H1 (cell line): ENCODE measurements around the gene CNST. TPM values are rescaled to one million over a fixed set of nuclear protein-coding genes. Genes with fewer than 3 reads are reported as not detected.

ENCODE experiments used
- CTCF ChIA-PET: fragments of 300-600 bp; sonication (Branson Sonifier 250); formaldehyde crosslinking; loops from one replicate; lab custom pipeline; 2021; ENCODE audit not compliant: partially characterized antibody; lab: Charles Lee
- POLR2A ChIA-PET: fragments of 300-600 bp; sonication (Branson Sonifier 250); formaldehyde crosslinking; loops from one replicate; lab custom pipeline; 2021; ENCODE audit warnings: inconsistent platforms; ENCODE audit not compliant: partially characterized antibody; lab: Charles Lee
- DNase-seq, 2 experiments: peaks; one replicate each; pipeline versions ENCODE4 v3.0.0 to v3.0.0-alpha.2; 2010 to 2022; ENCODE audit warnings: low spot score in 2 of 2, low read depth in 1 of 2, mixed read lengths in 1 of 2
- FAIRE-seq: peaks from 2 replicates; lab custom pipeline; 2011; peaks lifted over from hg19 to GRCh38; lab: Jason Lieb, UNC
- H2AFZ ChIP-seq: 2 replicates; pipeline ENCODE4 v1.8.1; 2012; ENCODE audit warnings: low read length, inconsistent platforms
- H2AK5ac ChIP-seq: 2 replicates; pipeline ENCODE4 v1.6.1; 2013; ENCODE audit warnings: low read depth, low read length
- H2BK120ac ChIP-seq: replicated peaks from 2 replicates; pipeline ENCODE3; 2013; ENCODE audit warnings: low read depth, low read length, inconsistent platforms
- H2BK12ac ChIP-seq: 2 replicates; pipeline ENCODE4 v1.6.1; 2013; ENCODE audit warnings: low read depth, low read length
- H2BK15ac ChIP-seq: 2 replicates; pipeline ENCODE4 v1.6.1; 2013; ENCODE audit warnings: low read length
- H2BK20ac ChIP-seq: 2 replicates; pipeline ENCODE4 v1.6.1; 2013; ENCODE audit warnings: low read length
- H2BK5ac ChIP-seq: 2 replicates; pipeline ENCODE4 v1.6.1; 2013; ENCODE audit warnings: low read depth, low read length
- H3K14ac ChIP-seq: 2 replicates; pipeline ENCODE4 v1.6.1; 2013; ENCODE audit warnings: inconsistent platforms; ENCODE audit not compliant: insufficient read length
- H3K18ac ChIP-seq: 2 replicates; pipeline ENCODE4 v1.6.1; 2013; ENCODE audit warnings: low read length; ENCODE audit errors: extremely low read depth
- H3K23ac ChIP-seq: 2 replicates; pipeline ENCODE4 v1.6.1; 2013; ENCODE audit warnings: inconsistent platforms; ENCODE audit not compliant: insufficient read length
- H3K23me2 ChIP-seq: 2 replicates; pipeline ENCODE4 v1.6.1; 2013; ENCODE audit warnings: low read depth, low read length
- H3K27ac ChIP-seq: 2 replicates; pipeline ENCODE4 v1.6.1; 2011; ENCODE audit warnings: low read depth, low read length, inconsistent platforms
- H3K27me3 ChIP-seq, 4 experiments: replicated peaks in 1 of 4; 1 replicate in 1 of 4; 2 replicates in 3 of 4; pipeline versions ENCODE4 v1.6.1 to v1.8.1; 2011 to 2013; ENCODE audit warnings: low read length in 3 of 4, mild to moderate bottlenecking in 3 of 4, inconsistent platforms in 2 of 4, mixed read lengths in 2 of 4, moderate library complexity in 1 of 4; ENCODE audit not compliant: control insufficient read depth in 3 of 4, insufficient read depth in 3 of 4; ENCODE audit errors: extremely low read depth in 1 of 4
- H3K36me3 ChIP-seq, 4 experiments: 2 replicates each; pipeline versions ENCODE4 v1.6.1 to v1.8.1; 2011 to 2013; ENCODE audit warnings: mild to moderate bottlenecking in 4 of 4, low read length in 3 of 4, moderate library complexity in 2 of 4, control low read depth in 1 of 4, inconsistent platforms in 1 of 4; ENCODE audit not compliant: insufficient read depth in 4 of 4, control insufficient read depth in 2 of 4
- H3K4ac ChIP-seq: replicated peaks from 2 replicates; pipeline ENCODE3; 2013; ENCODE audit warnings: low read length, low read depth, mixed read lengths, inconsistent platforms; ENCODE audit not compliant: insufficient read length
- H3K4me1 ChIP-seq, 4 experiments: replicated peaks in 1 of 4; 1 replicate in 1 of 4; 2 replicates in 3 of 4; pipeline versions ENCODE4 v1.6.1 to v1.8.1; 2011 to 2013; ENCODE audit warnings: low read length in 3 of 4, inconsistent platforms in 2 of 4, mixed read lengths in 1 of 4; ENCODE audit not compliant: insufficient read depth in 4 of 4, control insufficient read depth in 3 of 4
- H3K4me2 ChIP-seq, 2 experiments: 2 replicates each; pipeline versions ENCODE4 v1.6.1 to v1.8.1; 2011 to 2013; ENCODE audit warnings: low read depth in 2 of 2, low read length in 2 of 2, control low read depth in 1 of 2, inconsistent platforms in 1 of 2, mild to moderate bottlenecking in 1 of 2; ENCODE audit not compliant: insufficient read depth in 1 of 2
- H3K4me3 ChIP-seq, 4 experiments: fragments of 200-600, 300-600 bp in 1 of 4; sonication (generic), shearing (Covaris generic), sonication (Bioruptor Twin) in 1 of 4; 2 replicates each; pipeline versions ENCODE4 v1.5.1 to v1.8.1; 2011 to 2016; ENCODE audit warnings: low read length in 4 of 4, low read depth in 3 of 4, control low read depth in 2 of 4, inconsistent platforms in 2 of 4, mild to moderate bottlenecking in 2 of 4, mixed read lengths in 1 of 4, moderate library complexity in 1 of 4; ENCODE audit not compliant: insufficient read depth in 2 of 4; ENCODE audit errors: extremely low read depth in 1 of 4
- H3K56ac ChIP-seq: replicated peaks from 2 replicates; pipeline ENCODE3; 2013; ENCODE audit warnings: low read depth, mild to moderate bottlenecking, mixed read lengths, low read length, inconsistent platforms; ENCODE audit not compliant: insufficient read length
- H3K79me1 ChIP-seq: 2 replicates; pipeline ENCODE4 v1.6.1; 2013; ENCODE audit warnings: low read depth, low read length, control low read depth
- H3K79me2 ChIP-seq, 2 experiments: 2 replicates each; pipeline versions ENCODE4 v1.6.1 to v1.8.1; 2012 to 2013; ENCODE audit warnings: low read length in 2 of 2, mild to moderate bottlenecking in 2 of 2, inconsistent platforms in 1 of 2; ENCODE audit not compliant: insufficient read depth in 2 of 2, control insufficient read depth in 1 of 2
- H3K9ac ChIP-seq, 4 experiments: replicated peaks in 1 of 4; 1 replicate in 1 of 4; 2 replicates in 3 of 4; pipeline versions ENCODE4 v1.6.1 to v1.8.1; 2011 to 2013; ENCODE audit warnings: low read depth in 3 of 4, low read length in 3 of 4, control low read depth in 2 of 4, mild to moderate bottlenecking in 2 of 4, moderate library complexity in 2 of 4, inconsistent platforms in 1 of 4; ENCODE audit errors: extremely low read depth in 1 of 4
- H3K9me3 ChIP-seq, 2 experiments: 2 replicates each; pipeline versions ENCODE4 v1.6.1 to v1.8.1; 2012 to 2013; ENCODE audit warnings: mild to moderate bottlenecking in 2 of 2, moderate library complexity in 2 of 2, control low read depth in 1 of 2, inconsistent platforms in 1 of 2, low read depth in 1 of 2, low read length in 1 of 2, mixed read lengths in 1 of 2; ENCODE audit not compliant: insufficient read depth in 2 of 2
- H4K20me1 ChIP-seq, 2 experiments: replicated peaks in 1 of 2; 2 replicates each; pipeline versions ENCODE3 to v1.8.1; 2011 to 2013; ENCODE audit warnings: inconsistent platforms in 2 of 2, low read length in 2 of 2, mild to moderate bottlenecking in 1 of 2; ENCODE audit not compliant: insufficient read depth in 2 of 2, control insufficient read depth in 1 of 2
- H4K5ac ChIP-seq: 2 replicates; pipeline ENCODE4 v1.6.1; 2013; ENCODE audit warnings: low read length, low read depth, mixed read lengths, inconsistent platforms; ENCODE audit not compliant: insufficient read length
- H4K8ac ChIP-seq: 2 replicates; pipeline ENCODE4 v1.8.0; 2013; ENCODE audit warnings: mild to moderate bottlenecking, moderate library complexity, low read length, inconsistent platforms; ENCODE audit not compliant: insufficient read depth; ENCODE audit errors: extremely low read depth
- H4K91ac ChIP-seq: replicated peaks from 2 replicates; pipeline ENCODE3; 2013; ENCODE audit warnings: low read length, mixed read lengths, inconsistent platforms; ENCODE audit not compliant: insufficient read length
- CHD7 ChIP-seq: fragments of 300-600 bp; sonication (generic); IDR thresholded peaks from 2 replicates; pipeline ENCODE4 v1.7.1; 2012; ENCODE audit warnings: low read length, moderate library complexity, mild to moderate bottlenecking, inconsistent platforms; ENCODE audit not compliant: insufficient replicate concordance
- polyA plus RNA-seq, 7 experiments: library from polyadenylated mRNA; depleted of rRNA in 3 of 7; stranded (reverse) in 5 of 7; unstranded in 2 of 7; fragments of >200 nt in 5 of 7; fragments of 200-250 nt in 2 of 7; gene quantifications; 1 replicate in 5 of 7; 2 replicates in 1 of 7; 4 replicates in 1 of 7; pipeline versions ENCODE4 v1.2.1 to v1.2.3, GENCODE V29; 2011 to 2013; ENCODE audit warnings: missing spikeins in 2 of 7, mixed read lengths in 2 of 7
- total RNA-seq: library from RNA; stranded (reverse); fragmentation: NEBNext Ultra II Directional; extraction: Animal tissue kit (Norgen Biotek cat#: 25700); gene quantifications from 2 replicates; pipeline ENCODE4 v1.2.1, GENCODE V29; 2021

The CNST gene
- total and polyA plus RNA-seq, 2 of the 8 experiments (the other 6 are each of a cell fraction or from before 2014, with no cell fraction given), result 5.3 to 21.3 TPM

GRCh38 chr1:246617156-246617555, 50.9 kb downstream of the CNST start:
- H2AFZ ChIP-seq, result no peak overlapping the region
- no peak for DNase-seq
- H3K9ac ChIP-seq, result no peak overlapping the region
- no peaks in the 10 kb centered on the region for H3K9me3 ChIP-seq
- H4K5ac ChIP-seq, result no peak overlapping the region
- no peak overlapping the region for H3K56ac ChIP-seq
- H3K14ac ChIP-seq, result no peak overlapping the region
- H3K27me3 ChIP-seq, result no peaks in the 10 kb centered on the region
- no peak overlapping the region for H3K18ac ChIP-seq
- no peak overlapping the region for H3K4me3 ChIP-seq
- no peak overlapping the region for H2BK20ac ChIP-seq
- no peak overlapping the region for H4K91ac ChIP-seq
- no peaks in the 10 kb centered on the region for H3K79me1 ChIP-seq
- H3K23ac ChIP-seq, result no peak overlapping the region
- no peaks in the 10 kb centered on the region for H3K79me2 ChIP-seq
- FAIRE-seq, result no peak
- ChIA-PET POLR2A (interaction anchor here (0.9 kb wide), 1 partner anchor 12 kb away, joined by 4 read pairs; no protein-coding TSS in a partner anchor), CTCF (interaction anchor here (1.1 kb wide), 1 partner anchor 19 kb away, joined by 3 read pairs; no protein-coding TSS in a partner anchor)
- H3K4me1 ChIP-seq, result 0 out of 7 replicates have a peak, but pooled peaks cover 0 to 3% (median 0%) of the 10 kb centered on the region in 4 experiments
- H2BK15ac ChIP-seq, result no peak overlapping the region
- H4K8ac ChIP-seq, result no peak overlapping the region
- no peak overlapping the region for H2BK5ac ChIP-seq
- no peak overlapping the region for H3K4me2 ChIP-seq
- H3K23me2 ChIP-seq, result no peaks in the 10 kb centered on the region
- H4K20me1 ChIP-seq, result no peaks in the 10 kb centered on the region
- H3K4ac ChIP-seq, result no peak overlapping the region
- no peak overlapping the region for H3K27ac ChIP-seq
- H3K36me3 ChIP-seq, result no peaks in the 10 kb centered on the region
- H2BK12ac ChIP-seq, result no peak overlapping the region
- H2AK5ac ChIP-seq, result no peak overlapping the region
- H2BK120ac ChIP-seq, result no peak overlapping the region
- TF ChIP-seq CHD7, result no peak
